Neural progenitor cell (in vitro differentiated cells): Measurements from ENCODE around the gene VPS72. TPM values are rescaled to one million over a fixed set of nuclear protein-coding genes. Genes with fewer than 3 reads are reported as not detected.

Experiments
- DNase-seq: peaks from one replicate; pipeline ENCODE4 v3.0.0-alpha.2; 2016; ENCODE audit warnings: low spot score
- H2AFZ ChIP-seq: fragments of 200-600 bp; sonication (generic); replicated peaks from 2 replicates; pipeline ENCODE4 v1.6.1; 2016; ENCODE audit warnings: antibody characterized with exemption
- H3F3A ChIP-seq: fragments of 200-600 bp; sonication (generic); 2 replicates; pipeline ENCODE4 v1.6.1; 2016; ENCODE audit warnings: antibody characterized with exemption, low read depth
- H3K27ac ChIP-seq: fragments of 200-600 bp; sonication (generic); 2 replicates; pipeline ENCODE4 v1.5.1; 2016; ENCODE audit warnings: mild to moderate bottlenecking
- H3K27me3 ChIP-seq: fragments of 200-600 bp; sonication (generic); 2 replicates; pipeline ENCODE4 v1.6.1; 2016; ENCODE audit warnings: mild to moderate bottlenecking, moderate library complexity
- H3K36me3 ChIP-seq: fragments of 200-600 bp; sonication (generic); 2 replicates; pipeline ENCODE4 v1.5.1; 2016
- H3K4me1 ChIP-seq: fragments of 200-600 bp; sonication (generic); 2 replicates; pipeline ENCODE4 v1.6.1; 2016; ENCODE audit warnings: mixed run types
- H3K4me2 ChIP-seq: fragments of 200-600 bp; sonication (generic); 2 replicates; pipeline ENCODE4 v1.6.1; 2016
- H3K4me3 ChIP-seq: fragments of 200-600 bp; sonication (generic); 2 replicates; pipeline ENCODE4 v1.5.1; 2016
- H3K79me2 ChIP-seq: fragments of 200-600 bp; sonication (generic); 2 replicates; pipeline ENCODE4 v1.6.1; 2016; ENCODE audit warnings: low read depth
- H3K9ac ChIP-seq: fragments of 200-600 bp; sonication (generic); 2 replicates; pipeline ENCODE4 v1.6.1; 2016
- H3K9me3 ChIP-seq: fragments of 200-600 bp; sonication (generic); 2 replicates; pipeline ENCODE4 v1.5.1; 2016; ENCODE audit warnings: low read depth
- H4K20me1 ChIP-seq: fragments of 200-600 bp; sonication (generic); 2 replicates; pipeline ENCODE4 v1.6.1; 2016; ENCODE audit warnings: low read depth
- H3K27ac Mint-ChIP-seq: 3 replicates; pipeline ENCODE4 v1.8.0; 2021; ENCODE audit warnings: mixed read lengths
- H3K27me3 Mint-ChIP-seq: 2 replicates; pipeline ENCODE4 v1.8.0; 2022; ENCODE audit warnings: low read depth, mild to moderate bottlenecking, inconsistent platforms, moderate library complexity, mixed read lengths; ENCODE audit not compliant: insufficient read depth
- H3K36me3 Mint-ChIP-seq: 3 replicates; pipeline ENCODE4 v1.8.0; 2021; ENCODE audit warnings: mixed read lengths
- H3K4me1 Mint-ChIP-seq: 3 replicates; pipeline ENCODE4 v1.8.0; 2021; ENCODE audit warnings: mixed read lengths
- H3K4me3 Mint-ChIP-seq: 3 replicates; pipeline ENCODE4 v1.8.0; 2021; ENCODE audit warnings: mild to moderate bottlenecking, moderate library complexity, mixed read lengths
- H3K9me3 Mint-ChIP-seq: 3 replicates; pipeline ENCODE4 v1.8.0; 2020; ENCODE audit warnings: mixed read lengths
- EZH2 ChIP-seq: fragments of 200-600 bp; sonication (generic); IDR thresholded peaks from 2 replicates; pipeline ENCODE4 v1.6.1; 2017; ENCODE audit warnings: antibody characterized with exemption, mild to moderate bottlenecking, moderate library complexity
- EZH2phosphoT487 ChIP-seq: fragments of 200-600 bp; sonication (generic); IDR thresholded peaks from 2 replicates; pipeline ENCODE4 v1.6.1; 2017; ENCODE audit warnings: antibody characterized with exemption
- total RNA-seq: library from RNA; depleted of rRNA; stranded (reverse); fragments of >200 nt; gene quantifications from 2 replicates; pipeline ENCODE4 v1.2.3, GENCODE V29; 2015; ENCODE audit warnings: low replicate concordance
- TF ChIP-seq, protein P1 (sequence below): fragments of 200-600 bp; sonication (generic); IDR thresholded peaks from 2 replicates; pipeline ENCODE4 v1.5.1; 2017; ENCODE audit warnings: antibody characterized with exemption, mild to moderate bottlenecking

Gene VPS72
- total RNA-seq, 1 donor from 2014 or later = 117 TPM

DNA sequence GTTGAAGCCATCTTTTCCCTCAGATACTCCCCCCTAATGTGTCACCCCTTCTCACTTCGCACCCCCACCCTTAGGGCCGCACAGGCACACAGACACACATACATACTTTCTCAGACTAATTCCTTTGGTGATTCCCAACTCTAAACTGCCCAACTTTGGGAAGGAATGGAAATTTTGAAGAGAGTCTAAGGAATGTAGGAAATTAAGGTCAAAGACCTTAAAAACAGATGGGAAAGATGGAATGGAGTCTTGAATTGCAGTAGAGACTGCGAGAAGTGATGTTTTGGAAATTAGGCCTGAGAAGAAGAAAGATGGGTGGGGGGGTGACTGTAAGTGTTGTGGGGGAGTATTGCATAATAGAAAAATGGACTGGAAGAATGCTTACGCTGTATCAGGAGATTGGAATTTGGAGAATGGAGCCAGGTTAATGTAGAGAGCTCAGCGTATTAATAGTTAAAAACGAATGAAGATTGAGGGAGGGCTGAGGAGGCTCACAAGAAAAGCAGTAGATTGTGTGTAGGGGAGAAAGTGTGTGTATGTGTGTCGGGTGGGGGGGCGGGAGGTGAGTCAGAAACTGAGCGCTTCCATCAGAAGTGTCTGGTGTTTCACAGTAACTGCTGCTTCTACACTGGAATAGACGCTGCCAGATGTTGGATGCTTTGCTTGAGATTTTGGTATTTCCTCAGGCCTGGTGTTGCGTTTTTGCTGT, 10.0 kb upstream of the VPS72 start:
- H3K27ac ChIP-seq = no peak overlapping the region
- H3K9me3 ChIP-seq = no peaks in the 10 kb centered on the region

DNA sequence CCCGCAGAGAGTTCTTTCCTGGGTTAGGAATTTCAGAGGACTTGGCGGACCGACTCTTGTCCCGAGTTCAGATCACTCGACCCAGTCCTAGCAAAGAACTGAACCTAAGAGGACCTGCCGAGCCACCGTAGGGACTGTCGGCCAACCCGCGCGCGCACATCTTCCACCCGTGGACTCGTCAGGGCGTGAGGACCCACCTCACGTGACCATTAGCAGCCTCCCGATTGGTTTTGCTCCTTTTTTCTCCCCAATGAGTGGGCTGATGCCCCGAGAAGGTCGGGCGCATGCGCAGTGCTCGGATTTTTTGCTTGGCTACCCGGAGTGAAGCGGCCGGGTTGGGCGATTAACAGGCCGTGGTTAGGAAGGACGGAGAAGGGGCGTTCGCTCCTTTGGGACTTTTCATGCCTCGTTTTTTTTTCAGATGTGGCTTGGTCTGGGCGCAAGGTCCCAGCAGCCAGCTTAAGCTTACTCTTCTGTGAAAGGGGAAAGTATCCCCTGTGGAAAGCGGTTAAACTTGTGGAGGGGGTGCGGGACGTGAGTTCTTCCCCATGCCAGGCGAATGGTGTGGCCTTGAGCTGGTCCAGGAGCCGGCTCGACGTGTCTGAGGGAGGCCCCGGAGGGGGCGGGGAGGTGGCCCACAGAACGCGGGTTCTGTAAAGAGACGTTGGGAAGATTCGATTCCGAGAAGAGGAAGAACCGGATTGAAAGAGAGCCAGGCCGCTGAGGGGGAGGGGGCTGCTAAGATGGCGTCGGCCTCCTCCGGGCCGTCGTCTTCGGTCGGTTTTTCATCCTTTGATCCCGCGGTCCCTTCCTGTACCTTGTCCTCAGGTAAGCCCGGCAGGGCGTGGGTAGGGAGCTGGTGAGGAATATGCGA, 8.5 kb upstream of the VPS72 start, which contains the start of gene PIP5K1A:
Gene PIP5K1A (plus strand): TSS at position 299 of the 874 bp plus-strand sequence. CDS start 445 bp downstream, at position 744.
- TF ChIP-seq, protein P1, sequence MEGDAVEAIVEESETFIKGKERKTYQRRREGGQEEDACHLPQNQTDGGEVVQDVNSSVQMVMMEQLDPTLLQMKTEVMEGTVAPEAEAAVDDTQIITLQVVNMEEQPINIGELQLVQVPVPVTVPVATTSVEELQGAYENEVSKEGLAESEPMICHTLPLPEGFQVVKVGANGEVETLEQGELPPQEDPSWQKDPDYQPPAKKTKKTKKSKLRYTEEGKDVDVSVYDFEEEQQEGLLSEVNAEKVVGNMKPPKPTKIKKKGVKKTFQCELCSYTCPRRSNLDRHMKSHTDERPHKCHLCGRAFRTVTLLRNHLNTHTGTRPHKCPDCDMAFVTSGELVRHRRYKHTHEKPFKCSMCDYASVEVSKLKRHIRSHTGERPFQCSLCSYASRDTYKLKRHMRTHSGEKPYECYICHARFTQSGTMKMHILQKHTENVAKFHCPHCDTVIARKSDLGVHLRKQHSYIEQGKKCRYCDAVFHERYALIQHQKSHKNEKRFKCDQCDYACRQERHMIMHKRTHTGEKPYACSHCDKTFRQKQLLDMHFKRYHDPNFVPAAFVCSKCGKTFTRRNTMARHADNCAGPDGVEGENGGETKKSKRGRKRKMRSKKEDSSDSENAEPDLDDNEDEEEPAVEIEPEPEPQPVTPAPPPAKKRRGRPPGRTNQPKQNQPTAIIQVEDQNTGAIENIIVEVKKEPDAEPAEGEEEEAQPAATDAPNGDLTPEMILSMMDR = no peak
- no peak for TF ChIP-seq EZH2phosphoT487
- TF ChIP-seq EZH2 = no peak
- H3K79me2 ChIP-seq = peaks cover 54% of the 10 kb centered on the region
- H3K27ac Mint-ChIP-seq = peak within 1 kb of the TSS; percentile 99

More for the DNA sequence above, 10.0 kb upstream of the VPS72 start:
- H3K27me3 Mint-ChIP-seq = peaks cover 13% of the 10 kb centered on the region
- Histone ChIP-seq H3K4me3 (peak overlapping the region; percentile 100), H3K79me2 (peaks cover 69% of the 10 kb centered on the region), H3K9ac (peak overlapping the region; percentile 90), H3K36me3 (no peaks in the 10 kb centered on the region), H2AFZ (no peak overlapping the region), H3K4me2 (peak overlapping the region; percentile 99), H3F3A (peaks cover 23% of the 10 kb centered on the region), H4K20me1 (peaks cover 61% of the 10 kb centered on the region), H3K4me1 (peaks cover 13% of the 10 kb centered on the region), H3K27me3 (no peaks in the 10 kb centered on the region)
- TF ChIP-seq, protein P1 = no peak
- TF ChIP-seq EZH2 (no peak), EZH2phosphoT487 (no peak)
- peaks cover 3% of the 10 kb centered on the region for H3K36me3 Mint-ChIP-seq
- H3K27ac Mint-ChIP-seq = peak overlapping the region; percentile 10
- no peak for DNase-seq
- H3K9me3 Mint-ChIP-seq = no peaks in the 10 kb centered on the region
- H3K4me3 Mint-ChIP-seq = peak overlapping the region; percentile 99
- peaks cover 28% of the 10 kb centered on the region for H3K4me1 Mint-ChIP-seq

DNA sequence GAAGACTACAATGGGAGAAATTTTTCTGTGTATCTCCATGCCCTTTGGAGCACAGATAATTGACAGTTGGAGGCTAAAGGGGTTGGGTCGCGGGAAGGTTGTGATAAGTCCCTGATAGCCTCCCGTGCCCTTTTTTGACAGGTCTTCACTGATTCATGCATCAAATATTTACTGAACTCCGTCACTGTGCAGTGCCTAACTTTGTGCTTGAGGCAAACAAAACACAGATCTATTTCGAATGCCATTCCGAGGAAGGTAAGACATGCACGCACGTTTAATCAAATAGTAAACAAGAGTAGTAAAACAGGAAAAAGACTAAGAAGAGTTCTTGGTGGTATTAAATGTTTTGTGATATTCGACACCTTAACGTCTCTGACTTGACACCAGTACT, 7.9 kb upstream of the VPS72 start:
- Mint-ChIP-seq H3K27ac (peak overlapping the region; percentile 99), H3K4me3 (peak overlapping the region; percentile 99), H3K27me3 (peaks cover 15% of the 10 kb centered on the region), H3K4me1 (peaks cover 28% of the 10 kb centered on the region), H3K9me3 (no peaks in the 10 kb centered on the region), H3K36me3 (peaks cover 3% of the 10 kb centered on the region)
- no peak for DNase-seq
- Histone ChIP-seq H3K27ac (no peak overlapping the region), H3K4me1 (peaks cover 13% of the 10 kb centered on the region), H2AFZ (peak overlapping the region; percentile 86), H3K79me2 (peaks cover 48% of the 10 kb centered on the region), H3K4me3 (peak overlapping the region; percentile 100), H3F3A (peaks cover 23% of the 10 kb centered on the region), H3K27me3 (peaks cover 4% of the 10 kb centered on the region), H3K9me3 (no peaks in the 10 kb centered on the region), H3K9ac (no peak overlapping the region), H4K20me1 (peaks cover 39% of the 10 kb centered on the region), H3K36me3 (no peaks in the 10 kb centered on the region), H3K4me2 (peak overlapping the region; percentile 99)
- TF ChIP-seq EZH2 (no peak), EZH2phosphoT487 (no peak)
- TF ChIP-seq, protein P1 = no peak

More for the DNA sequence above, 8.5 kb upstream of the VPS72 start, which contains the start of gene PIP5K1A:
- DNase-seq = peak; percentile 98
- H3K4me1 Mint-ChIP-seq = peaks cover 28% of the 10 kb centered on the region
- Histone ChIP-seq H3K9me3 (no peaks in the 10 kb centered on the region), H4K20me1 (peaks cover 46% of the 10 kb centered on the region), H2AFZ (peak within 1 kb of the TSS; percentile 86), H3K4me3 (peak within 1 kb of the TSS; percentile 100), H3K27me3 (no peaks in the 10 kb centered on the region), H3F3A (peaks cover 23% of the 10 kb centered on the region), H3K4me2 (peak within 1 kb of the TSS; percentile 99), H3K36me3 (no peaks in the 10 kb centered on the region), H3K9ac (peak within 1 kb of the TSS; percentile 90), H3K4me1 (peaks cover 13% of the 10 kb centered on the region), H3K27ac (peak within 1 kb of the TSS; percentile 87)
- peak within 1 kb of the TSS; percentile 99 for H3K4me3 Mint-ChIP-seq
- peaks cover 15% of the 10 kb centered on the region for H3K27me3 Mint-ChIP-seq
- H3K36me3 Mint-ChIP-seq = peaks cover 3% of the 10 kb centered on the region
- no peaks in the 10 kb centered on the region for H3K9me3 Mint-ChIP-seq
